ENCODE data around the gene TMEM82.
"Not testable (repeated sequence)": the region's sequence is repeated elsewhere in the genome, so short reads cannot be mapped to it uniquely, and the experiment has no call there.

Gene TMEM82

DNA sequence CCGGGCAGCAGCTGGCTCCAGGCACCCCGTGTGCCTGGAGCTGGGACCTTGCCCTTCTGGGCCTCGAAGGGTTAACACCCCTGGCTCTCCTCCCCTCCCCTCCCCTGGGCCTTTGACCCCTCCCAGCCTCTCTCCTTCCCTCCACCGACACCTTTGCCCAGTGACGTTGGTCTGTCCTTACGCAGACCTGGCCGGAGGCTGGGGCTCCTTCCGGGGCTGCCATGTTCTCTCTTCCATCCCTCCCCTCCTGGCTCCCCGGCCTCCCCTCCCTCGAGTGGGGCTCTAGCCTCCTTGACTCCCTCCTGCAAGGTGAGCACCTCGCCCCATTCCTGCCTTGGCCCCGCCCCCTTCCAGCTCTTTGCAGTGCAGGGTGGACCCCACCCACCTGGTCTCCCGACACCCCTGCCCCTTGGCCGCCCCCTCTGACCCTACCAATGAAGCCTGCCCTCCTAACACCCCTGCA lies at the start of gene TMEM82:
Gene TMEM82 (plus strand): TSS at position 161 of the 463 bp plus-strand sequence. CDS start 61 bp downstream, at position 222.
- no peak for DNase-seq

DNA sequence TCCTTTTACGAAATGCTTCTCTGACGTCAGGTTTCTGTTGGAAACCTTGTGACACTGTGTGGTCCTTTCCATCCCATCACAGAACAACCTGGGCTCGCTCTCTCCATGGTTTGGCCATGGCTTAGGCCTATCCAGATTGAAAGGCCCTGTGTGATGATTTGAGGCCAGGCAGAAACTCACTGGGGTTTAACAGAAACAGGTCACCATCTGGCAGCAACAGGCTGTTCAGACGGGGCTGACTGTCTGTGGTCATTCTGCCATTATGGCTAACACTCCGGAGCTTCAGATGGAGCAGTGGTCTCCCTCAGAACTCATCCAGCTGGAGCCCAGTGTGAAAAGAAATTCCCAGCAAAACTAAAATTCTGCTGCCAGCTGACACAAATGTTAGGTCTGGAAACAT lies 48.9 kb upstream of the TMEM82 start:
- DNase-seq: no peak

DNA sequence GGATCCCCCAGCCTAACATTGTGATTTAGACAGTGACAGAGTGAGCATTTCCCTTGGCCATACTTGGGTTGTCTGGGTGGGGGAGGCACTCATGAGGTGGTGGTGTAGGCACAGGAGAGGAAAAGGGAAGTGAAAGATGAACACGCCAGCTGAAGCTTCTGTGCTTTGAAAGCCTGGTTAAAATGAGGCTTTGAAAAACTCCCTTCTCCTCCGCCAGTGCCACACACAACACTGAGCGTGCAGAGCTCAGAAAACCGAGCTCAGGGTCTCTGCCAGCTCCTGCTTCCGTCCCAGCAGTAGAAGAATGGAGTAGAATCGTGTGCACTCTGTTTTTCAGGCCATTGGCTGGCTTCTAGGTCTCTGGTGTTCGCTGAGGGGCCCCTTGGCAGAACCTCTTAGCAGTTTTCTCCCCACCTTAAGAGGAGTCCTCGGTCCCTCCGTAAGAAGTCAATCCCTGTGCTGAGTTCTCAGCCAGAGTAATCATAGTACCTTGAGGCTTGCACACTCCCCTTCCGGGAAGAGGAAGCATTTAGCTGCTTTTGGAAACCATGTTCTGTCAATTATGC lies 45.3 kb upstream of the TMEM82 start:
- no peak for DNase-seq

DNA sequence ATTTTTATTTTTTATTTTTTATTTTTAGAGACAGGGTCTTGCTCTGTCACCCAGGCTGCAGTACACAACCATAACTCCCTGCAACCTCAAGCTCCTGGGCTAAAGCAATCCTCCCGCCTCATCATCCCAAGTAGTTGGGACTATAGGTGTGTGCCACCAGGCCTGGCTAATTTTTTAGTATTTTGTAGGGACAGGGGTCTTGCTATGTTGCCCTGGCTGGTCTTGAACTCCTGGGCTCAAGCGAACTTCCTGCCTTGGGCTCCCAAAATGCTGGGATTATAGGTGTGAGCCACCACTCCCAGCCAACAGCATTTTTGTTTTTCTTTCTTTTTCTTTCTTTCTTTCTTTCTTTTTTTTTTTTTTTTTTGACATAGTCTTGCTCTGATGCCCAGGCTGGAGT lies 44.1 kb upstream of the TMEM82 start:
- no peak for DNase-seq

DNA sequence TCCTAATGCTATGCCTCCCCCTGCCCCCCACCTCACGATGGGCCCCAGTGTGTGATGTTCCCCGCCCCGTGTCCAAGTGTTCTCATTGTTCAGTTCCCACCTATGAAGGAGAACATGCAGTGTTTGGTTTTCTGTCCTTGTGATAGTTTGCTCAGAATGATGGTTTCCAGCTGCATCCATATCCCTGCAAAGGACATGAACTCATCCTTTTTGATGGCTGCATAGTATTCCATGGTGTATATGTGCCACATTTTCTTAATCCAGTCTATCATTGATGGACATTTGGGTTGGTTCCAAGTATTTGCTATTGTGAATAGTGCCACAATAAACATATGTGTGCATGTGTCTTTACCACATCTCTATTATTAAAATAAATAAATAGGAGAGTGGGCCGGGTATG lies 43.0 kb upstream of the TMEM82 start:
- DNase-seq: not testable (repeated sequence)

DNA sequence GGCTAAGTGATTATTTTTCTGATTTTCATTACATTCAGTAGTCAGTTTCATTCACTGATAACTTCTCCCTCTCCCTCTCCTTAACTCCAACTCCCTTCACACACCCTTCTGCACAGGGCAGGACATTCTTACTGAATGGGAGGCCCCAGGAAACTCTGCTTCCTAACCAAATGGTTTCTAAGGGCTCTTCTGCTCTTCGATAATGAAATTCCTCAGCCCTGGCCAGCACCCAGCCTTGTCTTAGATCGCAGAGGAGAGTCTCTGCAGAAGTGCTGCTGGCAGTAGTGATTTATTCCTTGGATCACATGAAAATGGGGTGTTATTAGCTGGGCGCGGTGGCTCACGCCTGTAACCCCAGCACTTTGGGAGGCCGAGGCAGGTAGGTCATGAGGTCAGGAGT lies 41.8 kb upstream of the TMEM82 start:
- DNase-seq: no peak

DNA sequence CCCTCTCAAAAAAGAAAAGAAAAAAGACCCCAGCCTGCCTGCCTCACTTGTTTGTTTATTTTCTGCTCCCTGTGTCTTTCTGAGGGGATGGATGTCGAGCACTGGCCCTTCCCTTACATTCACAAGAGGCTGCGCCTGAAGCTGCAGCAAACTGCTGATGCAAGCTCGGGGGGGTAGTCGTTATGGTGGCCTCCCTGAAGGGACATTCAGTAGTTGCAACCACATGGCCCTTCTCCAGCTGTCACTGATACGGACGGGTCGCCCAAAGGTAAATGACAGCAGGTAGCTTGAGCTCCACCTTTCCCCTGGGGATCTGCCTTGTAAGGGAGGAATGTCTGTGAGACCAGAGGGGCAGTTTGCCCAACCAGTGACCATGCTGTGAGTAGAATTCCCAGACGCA lies 40.5 kb upstream of the TMEM82 start:
- DNase-seq: no peak

DNA sequence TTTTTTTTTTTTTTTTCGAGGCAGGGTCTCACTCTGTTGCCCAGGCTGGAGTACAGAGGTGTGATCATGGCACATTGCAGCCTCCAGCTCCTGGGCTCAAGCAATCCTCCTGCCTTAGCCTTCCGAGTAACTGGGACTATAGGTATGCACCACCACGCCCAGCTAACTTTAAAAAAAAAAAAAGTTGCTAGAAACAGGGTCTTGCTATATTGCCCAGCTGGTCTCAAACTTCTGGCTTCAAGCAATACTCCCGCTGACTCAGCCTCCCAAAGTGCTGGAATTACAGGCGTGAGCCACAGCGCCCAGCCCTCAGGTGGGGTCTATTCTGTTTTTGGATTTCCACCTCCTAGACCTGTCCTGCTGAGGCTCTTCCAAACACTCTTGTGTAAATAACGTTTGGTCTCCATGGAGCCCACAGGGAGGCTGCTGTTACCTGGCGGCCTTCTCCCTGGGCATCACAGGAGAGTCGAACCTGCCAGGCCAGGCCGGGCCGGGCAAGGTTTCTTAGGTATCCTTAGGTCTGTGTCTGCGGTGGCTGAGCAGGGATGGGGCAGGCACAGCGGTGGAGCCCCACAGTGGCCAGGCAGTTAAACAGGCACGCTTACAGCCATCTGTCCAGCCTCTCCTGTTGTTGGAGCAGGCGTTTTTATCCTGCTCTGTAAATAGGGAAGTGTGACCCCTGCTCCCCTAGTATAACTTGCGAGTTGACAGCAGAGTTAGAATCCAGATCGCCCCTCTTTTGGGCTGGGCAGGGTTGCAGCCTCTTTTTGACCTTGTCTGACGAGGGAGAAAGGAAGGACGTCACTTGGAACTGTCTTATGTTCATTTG lies 39.4 kb upstream of the TMEM82 start:
- DNase-seq: no peak

DNA sequence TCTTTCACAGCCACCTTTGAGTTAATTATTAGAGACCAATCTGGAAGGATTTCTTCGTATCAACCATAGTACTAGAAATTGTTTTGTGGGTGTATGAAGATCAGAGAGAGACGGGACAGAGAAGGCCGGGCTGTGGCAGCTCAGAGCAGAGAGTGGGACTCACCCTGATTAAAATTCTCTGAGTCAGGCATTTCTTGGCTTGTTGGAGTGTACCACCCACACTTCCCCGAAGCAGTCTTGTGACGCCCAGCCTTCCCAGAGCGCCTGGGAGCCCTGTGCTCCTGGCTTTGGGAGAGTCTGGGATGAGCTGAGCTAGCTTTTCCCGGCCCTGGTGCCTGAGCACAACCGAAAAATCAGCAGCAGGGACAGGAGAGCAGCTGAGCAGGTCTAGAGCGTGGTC lies 38.7 kb upstream of the TMEM82 start:
- DNase-seq: no peak

DNA sequence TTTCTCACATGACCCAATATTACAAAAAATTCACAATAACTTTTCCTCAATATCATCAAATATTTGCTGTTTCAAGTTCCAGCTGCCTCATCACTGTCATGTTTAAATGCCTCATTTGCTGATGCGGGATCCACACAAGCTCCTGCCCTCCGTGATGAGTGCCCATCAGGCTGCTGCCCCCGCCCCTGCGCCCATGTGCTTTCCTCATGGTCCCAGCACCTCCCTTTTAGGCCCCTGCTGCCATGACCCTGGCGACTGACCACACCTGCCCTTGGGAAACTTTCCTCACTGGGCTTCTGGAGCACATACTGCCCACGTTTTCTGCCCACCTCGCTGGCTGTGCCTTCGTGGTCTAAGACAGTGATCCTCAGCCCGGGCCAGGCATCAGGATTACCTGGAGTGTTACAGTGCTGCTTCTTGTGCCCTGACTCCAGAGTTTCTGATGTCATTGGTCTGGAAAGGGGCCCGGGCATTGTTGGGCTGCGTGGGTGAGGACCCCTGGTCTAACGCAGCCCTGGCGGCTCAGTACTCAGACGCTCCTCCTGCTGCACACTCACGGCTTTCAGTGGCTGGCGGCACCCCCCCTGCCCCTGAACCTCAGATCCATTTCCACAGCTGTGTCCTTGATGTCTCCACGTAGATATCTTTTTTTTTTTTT lies 37.6 kb upstream of the TMEM82 start:
- DNase-seq: no peak

DNA sequence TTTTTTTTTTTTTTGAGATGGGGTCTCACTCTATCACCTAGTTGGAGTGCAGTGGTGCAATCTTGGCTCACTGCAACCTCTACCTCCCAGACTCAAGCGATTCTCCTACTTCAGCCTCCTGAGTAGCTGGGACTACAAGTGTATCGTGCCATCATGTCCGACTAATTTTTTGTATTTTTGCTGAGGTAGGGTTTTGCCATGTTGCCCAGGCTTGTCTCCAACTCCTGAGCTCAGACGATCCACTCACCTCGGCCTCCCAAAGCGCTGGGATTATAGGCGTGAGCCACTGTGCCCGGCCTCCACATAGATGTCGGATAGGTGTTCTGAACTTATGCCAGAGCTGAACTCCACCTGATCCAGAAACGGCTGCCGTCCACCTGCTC lies 37.1 kb upstream of the TMEM82 start:
- DNase-seq: no peak

DNA sequence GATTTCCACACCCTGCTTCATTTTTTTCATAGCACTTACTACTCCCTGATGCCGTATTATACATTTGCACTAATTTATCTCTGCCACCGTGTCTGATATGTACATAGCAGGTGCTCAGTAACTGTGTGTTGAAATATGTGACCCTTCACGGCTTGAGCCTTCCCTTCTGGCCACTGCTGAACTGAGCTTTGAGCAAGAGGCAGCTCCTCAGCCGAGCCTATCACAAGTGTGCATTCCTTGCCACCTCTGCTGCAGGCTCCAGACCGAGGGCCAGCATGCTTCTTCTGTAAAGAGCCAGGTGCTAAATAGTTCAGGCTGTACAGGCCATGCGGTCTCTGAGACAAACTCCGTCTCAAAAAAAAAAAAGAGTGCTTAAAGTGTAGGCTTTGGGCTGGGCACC lies 35.5 kb upstream of the TMEM82 start:
- DNase-seq: no peak

DNA sequence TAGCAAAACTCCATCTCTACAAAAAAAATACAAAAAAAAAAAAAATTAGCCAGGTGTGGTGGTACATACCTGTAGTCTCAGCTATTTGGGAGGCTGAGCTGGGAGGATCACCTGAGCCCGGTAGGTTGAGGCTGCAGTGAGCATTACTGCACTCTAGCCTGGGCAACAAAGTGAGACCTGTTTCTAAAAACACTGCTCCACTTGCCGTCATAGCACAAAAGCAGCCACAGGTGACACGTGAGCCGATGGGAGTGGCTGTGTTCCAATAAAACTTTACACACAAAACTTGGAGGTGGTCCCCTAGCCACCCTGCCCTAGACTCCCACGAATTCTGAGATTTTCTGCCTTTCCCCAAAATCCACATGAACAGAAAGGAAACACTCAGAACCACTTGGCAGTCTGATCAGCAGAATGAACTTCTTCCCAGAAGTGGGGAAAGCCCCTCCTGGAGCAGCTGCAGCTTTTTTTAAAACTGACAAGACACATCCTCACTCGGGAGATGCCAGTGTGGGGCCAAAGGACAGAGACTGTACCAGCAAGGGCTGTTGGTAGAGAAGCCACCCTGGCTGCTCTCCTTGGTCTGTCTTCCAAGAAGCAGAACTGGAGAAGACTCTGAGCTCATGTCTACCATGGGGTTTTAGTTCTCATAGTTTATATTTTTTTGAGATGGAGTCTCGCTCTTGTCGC lies 34.9 kb upstream of the TMEM82 start:
- DNase-seq: no peak

DNA sequence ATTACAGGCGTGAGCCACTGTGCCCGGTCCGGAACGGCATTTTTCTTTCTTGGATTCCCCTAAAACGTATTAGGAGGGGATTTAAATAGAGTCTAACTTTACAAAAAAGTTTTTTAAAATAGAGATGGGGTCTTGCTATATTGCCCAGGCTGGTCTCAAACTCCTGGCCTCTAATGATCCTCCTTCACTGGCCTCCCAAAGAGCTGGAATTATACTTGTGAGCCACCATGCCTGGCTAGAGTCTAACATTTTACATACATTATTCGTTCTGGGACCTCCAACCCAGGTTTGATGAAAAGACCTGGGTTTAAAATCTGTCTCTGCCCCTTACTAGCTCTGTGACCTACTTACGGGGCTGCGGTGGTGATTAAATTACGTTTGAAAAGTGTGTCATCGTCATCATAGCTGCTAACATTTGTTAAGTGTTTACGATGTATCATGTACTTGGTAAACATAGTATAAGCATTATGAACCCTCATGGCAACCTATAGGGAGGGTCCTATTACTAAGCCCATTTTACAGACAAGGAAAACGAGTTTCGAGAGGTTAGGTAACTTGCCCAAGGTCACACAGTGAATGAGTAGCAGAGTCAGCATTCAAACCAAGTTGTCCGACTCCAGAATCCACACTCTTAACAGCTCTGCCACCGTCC lies 33.7 kb upstream of the TMEM82 start:
- no peak for DNase-seq

DNA sequence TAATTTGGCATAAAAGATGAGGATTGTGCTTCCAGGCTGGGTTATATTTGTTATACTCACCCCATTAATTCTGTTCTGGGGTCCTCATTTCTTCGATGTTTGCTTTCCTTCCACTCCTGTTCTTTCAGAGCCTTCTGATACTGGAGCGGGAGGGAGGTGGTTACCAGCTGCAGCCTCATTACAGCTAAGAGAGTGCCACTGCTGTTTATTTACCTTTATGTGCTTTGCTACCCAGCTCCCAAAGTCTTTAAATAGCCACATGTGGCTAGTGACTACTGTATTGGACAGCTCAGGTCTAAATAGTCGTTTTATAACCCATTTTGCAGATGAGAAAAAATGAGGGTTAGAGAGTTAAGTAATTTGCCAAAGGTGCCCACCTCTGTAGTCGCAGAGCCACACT lies 33.1 kb upstream of the TMEM82 start:
- DNase-seq: peak; percentile 17

DNA sequence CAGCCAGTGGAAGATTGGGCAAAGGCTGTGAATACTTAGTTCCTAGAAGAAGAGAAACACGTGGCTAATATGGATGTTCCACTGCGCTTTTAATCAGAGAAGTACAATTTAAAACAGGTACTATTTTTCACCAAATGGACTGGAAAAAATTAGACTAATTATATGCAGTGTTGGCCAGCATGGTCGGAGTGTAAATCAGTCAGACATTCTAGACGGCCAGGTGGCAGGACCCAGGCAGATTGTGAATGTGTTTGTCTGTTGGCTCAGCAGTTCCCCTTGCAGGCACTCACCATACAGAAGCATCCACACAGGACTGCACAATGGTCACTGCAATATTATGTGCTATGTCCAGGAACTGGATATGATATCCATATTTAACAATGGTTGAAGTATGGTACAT lies 30.1 kb upstream of the TMEM82 start:
- DNase-seq: peak; percentile 15

DNA sequence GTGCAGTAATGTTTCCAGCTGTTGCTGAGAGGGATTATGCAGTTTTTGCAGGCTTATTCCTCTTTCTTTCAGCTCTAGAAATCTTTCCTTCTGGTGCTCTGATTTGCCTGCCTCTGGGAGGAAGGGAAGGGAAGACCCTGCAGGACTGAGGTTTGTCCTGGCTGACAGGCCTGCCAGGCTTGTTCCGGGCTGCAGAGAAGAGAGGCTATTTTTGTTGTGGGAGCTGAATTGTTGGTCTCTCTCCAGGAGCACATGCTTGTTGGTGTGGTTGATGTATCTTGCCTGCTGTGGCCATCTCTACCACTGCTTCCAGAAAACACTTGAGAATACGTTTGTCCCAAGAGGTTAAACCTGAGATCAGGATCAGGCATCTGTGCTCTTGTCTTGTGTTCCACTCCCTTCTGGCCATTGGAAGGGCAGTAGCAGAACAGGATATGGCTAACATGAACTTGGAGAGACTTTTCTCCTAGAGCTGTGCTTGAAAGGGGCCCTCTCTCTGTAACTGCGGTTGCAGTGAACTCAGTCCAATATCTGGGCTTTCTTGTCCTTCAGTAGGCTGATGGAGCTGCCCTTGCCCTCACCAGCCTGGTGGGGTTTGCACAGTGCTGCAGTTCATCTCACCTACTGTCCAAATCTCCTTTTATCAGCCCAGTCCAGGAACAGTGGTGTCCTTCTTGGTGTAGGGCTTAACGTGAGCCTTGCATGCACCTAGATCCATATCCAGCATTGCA lies 27.7 kb upstream of the TMEM82 start:
- no peak for DNase-seq

DNA sequence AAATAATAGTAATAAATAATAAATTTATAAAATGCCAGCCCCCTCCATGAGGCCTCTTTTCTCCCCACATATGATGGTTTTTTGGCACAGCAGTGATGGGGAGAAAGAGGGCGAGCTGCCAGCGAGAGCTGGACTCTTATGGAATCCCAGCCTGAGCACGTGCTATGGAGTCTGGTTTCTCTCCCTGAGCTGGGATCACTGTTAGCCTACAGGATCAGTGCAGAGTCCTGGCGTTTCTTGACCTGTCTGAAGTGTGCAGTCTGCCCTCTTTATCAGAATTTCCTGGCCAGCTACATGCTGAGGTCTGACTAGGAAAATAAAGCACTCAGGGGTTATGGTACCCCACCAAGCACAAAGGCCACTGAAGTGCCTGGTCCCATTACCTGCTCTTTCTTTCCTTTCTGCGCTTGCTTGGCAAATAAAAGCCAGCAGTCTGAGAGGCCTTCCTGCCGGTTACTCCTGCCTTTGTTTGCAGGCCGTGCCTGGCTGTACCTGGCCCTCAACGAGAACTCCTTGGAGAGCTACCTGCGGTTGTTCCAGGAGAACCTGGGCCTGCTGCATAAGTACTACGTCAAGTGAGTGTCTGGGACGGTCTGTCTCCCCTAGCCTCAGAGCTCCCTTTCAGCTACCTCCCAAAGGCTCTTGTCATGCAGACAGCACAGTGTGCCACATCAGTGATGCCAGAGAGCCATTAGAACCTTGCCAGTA lies 24.7 kb upstream of the TMEM82 start:
- no peak for DNase-seq

DNA sequence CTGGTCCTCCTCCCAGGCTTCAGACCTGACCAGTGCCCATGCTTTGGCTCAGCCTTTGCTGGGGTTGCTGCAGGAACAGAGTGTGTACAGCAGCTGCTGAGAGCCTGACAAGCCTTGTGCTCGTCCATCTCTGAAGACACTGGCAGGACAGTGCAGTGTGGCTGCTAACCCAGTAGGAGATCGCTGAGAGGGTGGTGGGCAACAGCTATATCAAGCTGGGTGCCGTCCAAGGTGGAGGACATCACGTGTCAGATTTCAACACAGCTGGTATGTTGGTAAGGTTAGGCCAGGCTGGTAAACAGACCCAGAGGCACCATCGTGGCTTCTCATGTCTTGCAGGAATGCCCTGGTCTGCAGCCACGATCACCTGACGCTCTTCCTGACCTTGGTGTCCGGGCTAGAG lies 24.1 kb upstream of the TMEM82 start:
- DNase-seq: no peak

DNA sequence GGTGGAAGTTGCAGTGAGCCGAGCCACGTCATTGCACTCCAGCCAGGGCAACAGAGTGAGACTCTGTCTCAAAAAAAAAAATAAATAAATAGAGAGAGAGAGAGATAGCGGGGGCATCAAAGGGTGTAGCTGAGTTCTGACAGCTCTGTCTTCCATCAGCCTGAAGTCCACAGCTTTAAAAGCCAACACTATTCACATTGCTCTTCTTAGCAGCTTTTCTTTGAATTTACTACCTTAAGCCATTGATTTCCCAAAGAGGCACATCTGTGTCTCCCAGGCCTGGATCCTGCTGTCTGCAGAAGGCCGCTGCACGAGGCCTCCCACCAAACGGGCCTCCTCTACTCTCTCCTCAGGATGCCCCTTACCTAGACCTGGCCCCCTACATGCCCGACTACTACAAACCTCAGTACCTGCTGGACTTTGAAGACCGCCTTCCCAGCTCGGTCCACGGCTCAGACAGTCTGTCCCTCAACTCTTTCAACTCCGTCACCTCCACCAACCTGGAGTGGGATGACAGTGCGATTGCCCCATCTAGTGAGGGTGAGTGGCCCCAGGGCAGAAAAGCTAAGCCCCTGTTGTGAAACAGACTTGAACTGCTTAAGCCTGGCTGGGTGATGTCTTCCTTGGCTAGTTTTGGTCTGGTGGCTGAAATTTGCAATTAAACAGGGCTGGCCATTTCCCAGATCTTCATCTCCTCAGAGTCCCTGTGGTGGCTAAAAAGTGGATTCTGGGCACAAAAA lies 22.7 kb upstream of the TMEM82 start:
- DNase-seq: no peak

DNA sequence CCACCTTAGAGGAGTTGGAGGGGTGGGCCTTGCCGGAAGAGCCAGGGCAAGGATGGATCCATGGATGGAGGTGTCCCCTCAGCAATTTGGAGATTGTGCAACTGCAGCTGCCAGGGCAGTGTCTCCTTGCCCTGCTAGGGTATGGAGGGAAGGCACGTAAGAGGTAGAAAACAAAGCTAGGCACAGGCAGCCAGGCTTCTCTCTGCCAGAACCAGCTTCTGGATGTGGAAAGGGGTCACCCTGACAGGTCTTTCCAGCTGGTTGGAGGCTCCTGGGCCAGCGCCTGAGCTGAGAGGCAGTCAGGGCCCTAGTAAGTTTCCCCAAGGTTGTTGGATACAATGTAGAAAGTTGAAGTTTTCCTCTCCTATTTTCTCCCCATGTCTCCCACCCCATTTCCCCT lies 21.4 kb upstream of the TMEM82 start:
- DNase-seq: no peak
